GM23248 (cell line): Measurements from ENCODE around the gene FBXO8.

ENCODE experiments used
- EZH2 ChIP-seq: fragments of 200-600 bp; sonication (generic); IDR thresholded peaks from 2 replicates; pipeline ENCODE4 v1.6.1; 2018; ENCODE audit warnings: antibody characterized with exemption, mild to moderate bottlenecking; ENCODE audit not compliant: insufficient read depth, poor library complexity, severe bottlenecking
- EZH2phosphoT487 ChIP-seq: fragments of 200-600 bp; sonication (generic); IDR thresholded peaks from 2 replicates; pipeline ENCODE4 v1.6.1; 2018; ENCODE audit warnings: antibody characterized with exemption, moderate library complexity, mild to moderate bottlenecking, low read depth; ENCODE audit not compliant: insufficient read depth

- TF ChIP-seq EZH2 (no peak), EZH2phosphoT487 (no peak)
Observed at GRCh38 chr4:174283507-174284471, at the start of gene FBXO8, which contains the start of gene CEP44.
